Breast epithelium (tissue), 3 donors: Measurements from ENCODE around the gene PSMD1.

Source experiments
- CTCF ChIP-seq, 3 donors: fragments of 450-650 bp; IDR thresholded peaks; one replicate each; pipeline ENCODE4 v1.5.1; 2016 to 2017; ENCODE audit warnings: antibody characterized with exemption in 3 of 3, mild to moderate bottlenecking in 3 of 3, moderate library complexity in 3 of 3
- POLR2A ChIP-seq: fragments of 450-650 bp; IDR thresholded peaks from one replicate; pipeline ENCODE4 v1.6.1; 2016; ENCODE audit warnings: antibody characterized with exemption, mild to moderate bottlenecking, moderate library complexity

GRCh38 chr2:231201475-231201814 is 144.8 kb downstream of the PSMD1 start:
- TF ChIP-seq CTCF (IDR thresholded peaks at IDR 0.05) (no peak), POLR2A (no peak)
